GM12878 (cell line): ENCODE data around the gene RALGPS1.

Source experiments
- CTCF ChIP-seq, 3 experiments: IDR thresholded peaks in 2 of 3; conservative IDR thresholded peaks in 1 of 3; 2 replicates each; pipeline ENCODE4 v1.5.1; 2011; ENCODE audit warnings: low read depth in 3 of 3, low read length in 3 of 3, mild to moderate bottlenecking in 3 of 3, control low read depth in 2 of 3, moderate library complexity in 2 of 3, inconsistent platforms in 1 of 3, mixed read lengths in 1 of 3; ENCODE audit not compliant: control insufficient read depth in 2 of 3, insufficient read depth in 1 of 3; ENCODE audit errors: extremely low read depth in 1 of 3
- EGR1 ChIP-seq, 2 experiments: IDR thresholded peaks; 1 replicate in 1 of 2; 2 replicates in 1 of 2; pipeline ENCODE4 v1.6.1; 2011 to 2012; ENCODE audit warnings: low read depth in 2 of 2, low read length in 2 of 2, borderline replicate concordance in 1 of 2, mild to moderate bottlenecking in 1 of 2, moderate library complexity in 1 of 2
- GABPA ChIP-seq: IDR thresholded peaks from 2 replicates; pipeline ENCODE4 v1.6.1; 2014; ENCODE audit warnings: antibody characterized with exemption, low read depth, mild to moderate bottlenecking, inconsistent platforms

- TF ChIP-seq GABPA (no peak), CTCF (IDR thresholded peaks at IDR 0.05 in 2 of 3, conservative IDR thresholded peaks at IDR 0.05 in 1 of 3; ENCODE audit: control insufficient read depth in 2 of 3, extremely low read depth in 1 of 3, insufficient read depth in 1 of 3, low read depth in 3 of 3, low read length in 3 of 3) (no peak), EGR1 (IDR thresholded peaks at IDR 0.05; ENCODE audit: borderline replicate concordance in 1 of 2, low read depth in 2 of 2, low read length in 2 of 2) (no peak)
Observed at GRCh38 chr9:127018935-127019334, 104.4 kb downstream of the RALGPS1 start.
